Measurements from ENCODE around the gene MAD1L1. TPM values are rescaled to one million over a fixed set of nuclear protein-coding genes. Genes with fewer than 3 reads are reported as not detected.
A peak's percentile ranks its signal among the peaks of the same experiment; 100 is the strongest.

The MAD1L1 gene
- total RNA-seq, 4 donors from 2014 or later, result 60.3 to 149 (median 73.7) TPM

GRCh38 chr7:2022021-2022409, 210.7 kb downstream of the MAD1L1 start:
- Histone ChIP-seq H3K36me3 (no peaks in the 10 kb centered on the region), H3K9me3 (peaks cover 0 to 25% (median 5%) of the 10 kb centered on the region in 4 donors), H3K4me3 (no peak overlapping the region), H3K27ac (no peak overlapping the region), H3K27me3 (no peaks in the 10 kb centered on the region), H3K4me1 (peaks cover 0 to 27% (median 8%) of the 10 kb centered on the region in 4 donors)
- no peak for TF ChIP-seq CTCF (IDR thresholded peaks at IDR 0.05)
- TF ChIP-seq POLR2A (IDR thresholded peaks at IDR 0.05), result no peak
- TF ChIP-seq EP300 (IDR thresholded peaks at IDR 0.05), result no peak
- WGBS, 2 donors, result 91 to 95% methylated on average over 9 of the region's 9 CpGs
- no peak for DNase-seq (ENCODE audit: low spot score in 2 of 2)

GRCh38 chr7:2019711-2020511, 212.8 kb downstream of the MAD1L1 start:
- peak overlapping the region in 2 of 4 donors; percentile 15 to 29 for H3K4me3 ChIP-seq
- peaks cover 0 to 10% (median 1%) of the 10 kb centered on the region in 4 donors for H3K9me3 ChIP-seq
- H3K27ac ChIP-seq, result peak overlapping the region; percentile 59 to 80 (median 65)
- peaks cover 0 to 7% (median 0%) of the 10 kb centered on the region in 3 donors for H3K36me3 ChIP-seq
- WGBS, 2 donors, result 43 to 49% methylated on average over 40 to 43 of the region's 43 CpGs
- no peaks in the 10 kb centered on the region for H3K27me3 ChIP-seq
- H3K4me1 ChIP-seq, result peaks cover 0 to 27% (median 8%) of the 10 kb centered on the region in 4 donors
- TF ChIP-seq EP300 (IDR thresholded peaks at IDR 0.05), result peak in 1 of 2 donors; percentile 69
- no peak for TF ChIP-seq CTCF (IDR thresholded peaks at IDR 0.05)
- no peak for TF ChIP-seq POLR2A (IDR thresholded peaks at IDR 0.05)
- peak; percentile 35 to 36 for DNase-seq (ENCODE audit: low spot score in 2 of 2)

GRCh38 chr7:2019461-2019710, 213.4 kb downstream of the MAD1L1 start:
- DNase-seq (ENCODE audit: low spot score in 2 of 2), result no peak
- Histone ChIP-seq H3K27ac (peak overlapping the region; percentile 59 to 80 (median 65)), H3K9me3 (peaks cover 0 to 4% (median 0%) of the 10 kb centered on the region in 4 donors), H3K36me3 (peaks cover 0 to 8% (median 0%) of the 10 kb centered on the region in 3 donors), H3K4me1 (peaks cover 0 to 27% (median 8%) of the 10 kb centered on the region in 4 donors), H3K4me3 (peak overlapping the region in 2 of 4 donors; percentile 15 to 29), H3K27me3 (no peaks in the 10 kb centered on the region)
- 57 to 75% methylated on average over 10 of the region's 10 CpGs for WGBS, 2 donors
- no peak for TF ChIP-seq CTCF (IDR thresholded peaks at IDR 0.05)
- TF ChIP-seq POLR2A (IDR thresholded peaks at IDR 0.05), result no peak
- no peak for TF ChIP-seq EP300 (IDR thresholded peaks at IDR 0.05)

- no peak for TF ChIP-seq CTCF (IDR thresholded peaks at IDR 0.05)
- TF ChIP-seq POLR2A (IDR thresholded peaks at IDR 0.05), result no peak
- no peak for TF ChIP-seq EP300 (IDR thresholded peaks at IDR 0.05)
- H3K36me3 ChIP-seq, result peaks cover 0 to 14% (median 0%) of the 10 kb centered on the region in 3 donors
- 67 to 68% methylated on average over 26 to 28 of the region's 28 CpGs for WGBS, 2 donors
- peak overlapping the region in 1 of 4 donors; percentile 29 for H3K4me3 ChIP-seq
- no peaks in the 10 kb centered on the region for H3K9me3 ChIP-seq
- H3K27me3 ChIP-seq, result no peaks in the 10 kb centered on the region
- peak in 1 of 2 donors; percentile 26 for DNase-seq (ENCODE audit: low spot score in 2 of 2)
- peaks cover 0 to 27% (median 8%) of the 10 kb centered on the region in 4 donors for H3K4me1 ChIP-seq
- peak overlapping the region; percentile 59 to 80 (median 65) for H3K27ac ChIP-seq
Measured at GRCh38 chr7:2018569-2019460, 213.9 kb downstream of the MAD1L1 start.
